Pons (tissue), 1 donor: ENCODE measurements around the gene CIZ1.

Experiments
- DNase-seq: peaks from one replicate; pipeline ENCODE4 v3.0.0-alpha.2; 2016; ENCODE audit warnings: low spot score

CIZ1 gene

GRCh38 chr9:128163027-128163515 lies 28.3 kb downstream of the CIZ1 start:
- DNase-seq, result no peak

GRCh38 chr9:128162215-128163026 lies 29.0 kb downstream of the CIZ1 start:
- DNase-seq, result no peak

- no peak for DNase-seq
Observed at GRCh38 chr9:128161215-128161902, 30.0 kb downstream of the CIZ1 start.

- no peak for DNase-seq
Observed at GRCh38 chr9:128160603-128160987, 30.8 kb downstream of the CIZ1 start.

- peak; percentile 91 for DNase-seq
Observed at GRCh38 chr9:128159784-128160602, 31.4 kb downstream of the CIZ1 start, which contains the start of gene BBLN. BBLN (plus strand) TSS chr9:128160265; CDS start chr9:128160408, 143 bp downstream.

GRCh38 chr9:128159522-128159783 lies 31.9 kb downstream of the CIZ1 start:
- DNase-seq, result no peak

- DNase-seq, result no peak
Observed at GRCh38 chr9:128155736-128156500, 35.5 kb downstream of the CIZ1 start.

GRCh38 chr9:128153947-128154695 lies 37.3 kb downstream of the CIZ1 start:
- DNase-seq, result no peak

- DNase-seq, result no peak
Observed at GRCh38 chr9:128153060-128153946, 38.1 kb downstream of the CIZ1 start.

GRCh38 chr9:128152133-128153059 lies 39.0 kb downstream of the CIZ1 start:
- no peak for DNase-seq

- no peak for DNase-seq
Observed at GRCh38 chr9:128151309-128152132, 39.9 kb downstream of the CIZ1 start.

GRCh38 chr9:128150594-128151308 lies 40.6 kb downstream of the CIZ1 start:
- no peak for DNase-seq

- no peak for DNase-seq
Observed at GRCh38 chr9:128149951-128150593, 41.3 kb downstream of the CIZ1 start.

GRCh38 chr9:128149001-128149701 lies 42.2 kb downstream of the CIZ1 start, which contains the start of gene LCN2:
LCN2 (plus strand) TSS chr9:128149453; CDS start chr9:128149526, 73 bp downstream.
- no peak for DNase-seq

GRCh38 chr9:128148509-128149000 lies 42.8 kb downstream of the CIZ1 start:
- DNase-seq, result no peak

- DNase-seq, result no peak
Observed at GRCh38 chr9:128146591-128147120, 44.7 kb downstream of the CIZ1 start.
